Right ventricle myocardium inferior (tissue), 1 donor: Measurements from ENCODE around the gene PREX1. TPM values are rescaled to one million over a fixed set of nuclear protein-coding genes. Genes with fewer than 3 reads are reported as not detected.
A peak's percentile ranks its signal among the peaks of the same experiment; 100 is the strongest.

Experiments used
- ATAC-seq: fragments of 200-7000 bp; cut with Tn5 transposase; one replicate; pipeline ENCODE4 v1.9.1; 2020; ENCODE audit warnings: mild to moderate bottlenecking, moderate library complexity
- DNase-seq: peaks from one replicate; pipeline ENCODE4 v3.0.0; 2021; ENCODE audit errors: missing footprints
- intact Hi-C: fragments of 100-400 bp; cut with DNase I; formaldehyde crosslinking; loops from one replicate; pipeline ENCODE4 v1.11.0; 2022
- total RNA-seq: library from RNA; stranded (reverse); fragmentation: NEBNext Ultra II Directional; extraction: Animal tissue kit (Norgen Biotek cat#: 25700); gene quantifications from one replicate; pipeline ENCODE4 v1.2.1, GENCODE V29; 2021
- donor health status: DM: no; HTN: yes; CAD: no; lungs with severe emphysema.

Gene PREX1
- total RNA-seq, 1 donor from 2014 or later = 11.0 TPM

GRCh38 chr20:48633620-48634257 lies 194.1 kb downstream of the PREX1 start:
- DNase-seq = no peak
- intact Hi-C loops = no loop called here
- no peak for ATAC-seq

GRCh38 chr20:48632825-48633619 lies 194.8 kb downstream of the PREX1 start:
- ATAC-seq = no peak
- DNase-seq = no peak
- intact Hi-C loops = no loop called here

- ATAC-seq (no peak), DNase-seq (peak; percentile 30)
- intact Hi-C loops = no loop called here
Measured at GRCh38 chr20:48632017-48632824, 195.6 kb downstream of the PREX1 start.

GRCh38 chr20:48631114-48632016 lies 196.4 kb downstream of the PREX1 start:
- intact Hi-C loops = no loop called here
- DNase-seq (no peak), ATAC-seq (no peak)

- intact Hi-C loops = no loop called here
- ATAC-seq (no peak), DNase-seq (no peak)
Measured at GRCh38 chr20:48630342-48631075, 197.3 kb downstream of the PREX1 start.

GRCh38 chr20:48629960-48630315 lies 197.9 kb downstream of the PREX1 start:
- no peak for ATAC-seq
- DNase-seq = no peak
- intact Hi-C loops = no loop called here

- intact Hi-C loops = no loop called here
- DNase-seq (peak; percentile 40), ATAC-seq (no peak)
Measured at GRCh38 chr20:48629069-48629959, 198.5 kb downstream of the PREX1 start.

- DNase-seq = peak; percentile 60
- no peak for ATAC-seq
Measured at GRCh38 chr20:48627737-48628128, 200.1 kb downstream of the PREX1 start.

GRCh38 chr20:48626938-48627736 lies 200.7 kb downstream of the PREX1 start:
- intact Hi-C loops = no loop called here
- peak; percentile 53 for DNase-seq
- ATAC-seq = no peak

More at GRCh38 chr20:48627737-48628128, 200.1 kb downstream of the PREX1 start:
- intact Hi-C loops = no loop called here

GRCh38 chr20:48626226-48626937 lies 201.4 kb downstream of the PREX1 start:
- intact Hi-C loops = no loop called here
- ATAC-seq = no peak
- no peak for DNase-seq

GRCh38 chr20:48625136-48625900 lies 202.5 kb downstream of the PREX1 start:
- ATAC-seq = no peak
- intact Hi-C loops = no loop called here

GRCh38 chr20:48624315-48625020 lies 203.3 kb downstream of the PREX1 start:
- no peak for ATAC-seq
- intact Hi-C loops = loop anchor here (5.0 kb wide), 3 partner anchors 202 to 1417 kb away; no protein-coding TSS in a partner anchor
- peak; percentile 27 for DNase-seq

More at GRCh38 chr20:48625136-48625900, 202.5 kb downstream of the PREX1 start:
- peak; percentile 26 for DNase-seq

- intact Hi-C loops = loop anchor here (5.0 kb wide), 3 partner anchors 202 to 1417 kb away; no protein-coding TSS in a partner anchor
- ATAC-seq = no peak
Measured at GRCh38 chr20:48623906-48624265, 203.9 kb downstream of the PREX1 start.

More at GRCh38 chr20:48623906-48624265, 203.9 kb downstream of the PREX1 start:
- DNase-seq = peak; percentile 63
